Neural cell (in vitro differentiated cells): ENCODE measurements around the gene CASZ1.

Source experiments
- CTCF ChIP-seq: fragments of 450-650 bp; IDR thresholded peaks from 2 replicates; pipeline ENCODE4 v1.5.1; 2014; ENCODE audit warnings: antibody characterized with exemption, mild to moderate bottlenecking, moderate library complexity; ENCODE audit not compliant: poor library complexity, severe bottlenecking
- EP300 ChIP-seq: fragments of 450-650 bp; conservative IDR thresholded peaks from 2 replicates; pipeline ENCODE4 v1.6.1; 2014; ENCODE audit warnings: antibody characterized with exemption, mild to moderate bottlenecking, moderate library complexity; ENCODE audit not compliant: poor library complexity, severe bottlenecking
- EZH2 ChIP-seq: fragments of 200-600, 300-800 bp; shearing (Covaris generic), sonication (generic); IDR thresholded peaks from 2 replicates; pipeline ENCODE4 v1.6.1; 2014; ENCODE audit warnings: antibody characterized with exemption, low read length, borderline replicate concordance, mild to moderate bottlenecking; ENCODE audit not compliant: insufficient read depth, poor library complexity, severe bottlenecking
- POLR2AphosphoS5 ChIP-seq: IDR thresholded peaks from 2 replicates; pipeline ENCODE4 v1.6.1; 2012
- RAD21 ChIP-seq: fragments of 450-650 bp; conservative IDR thresholded peaks from 2 replicates; pipeline ENCODE4 v1.6.1; 2014; ENCODE audit warnings: antibody characterized with exemption, mild to moderate bottlenecking, moderate library complexity
- TAF1 ChIP-seq: IDR thresholded peaks from 2 replicates; pipeline ENCODE4 v1.6.1; 2012; ENCODE audit warnings: low read depth
- TF ChIP-seq, protein P1 (sequence below): IDR thresholded peaks from 2 replicates; pipeline ENCODE4 v1.6.1; 2012; ENCODE audit warnings: borderline replicate concordance

DNA sequence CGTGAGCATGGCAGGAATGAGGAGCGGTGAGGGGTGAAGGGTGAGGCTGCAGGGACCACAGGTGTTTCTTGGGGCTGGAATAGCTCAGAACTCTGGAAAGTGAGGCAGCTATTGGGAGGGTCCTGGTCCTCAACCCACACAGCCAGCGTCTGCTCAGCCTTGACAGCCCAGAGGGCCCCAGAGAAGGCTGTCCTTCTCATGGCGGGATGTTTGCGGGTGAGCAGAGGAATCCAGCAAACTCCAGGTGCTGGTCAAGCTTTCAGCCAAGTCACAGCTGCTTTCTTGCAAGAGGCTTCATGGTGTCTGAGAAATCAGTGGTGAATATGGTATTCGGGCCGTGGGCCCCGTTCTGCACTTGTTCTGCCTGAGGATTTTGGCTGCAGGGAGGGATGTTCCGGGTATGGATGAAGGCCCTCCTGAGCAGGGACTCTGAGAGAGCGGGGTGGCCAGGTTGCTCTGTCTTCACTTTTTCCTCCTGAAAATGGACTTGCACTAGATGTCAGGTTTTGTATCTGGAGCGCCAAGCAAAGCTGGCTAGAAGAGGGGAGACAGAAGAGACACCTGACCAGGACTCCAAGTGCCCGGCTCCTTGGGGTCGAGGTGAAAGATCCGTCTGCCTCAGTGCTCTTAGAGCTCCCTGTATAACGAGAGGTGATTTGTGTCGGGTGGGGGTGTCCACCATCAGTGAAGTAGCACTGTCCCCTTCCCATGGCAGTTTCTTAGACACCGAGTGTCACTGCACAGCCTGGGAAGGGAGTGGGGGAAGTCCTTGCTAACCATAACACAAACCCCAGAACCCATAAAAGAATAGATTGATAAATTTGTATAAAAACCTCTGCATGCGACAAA, 181.8 kb downstream of the CASZ1 start:
- TF ChIP-seq TAF1 = no peak
- TF ChIP-seq CTCF = no peak
- no peak for TF ChIP-seq POLR2AphosphoS5
- TF ChIP-seq RAD21 = no peak
- no peak for TF ChIP-seq EP300
- TF ChIP-seq, protein P1, sequence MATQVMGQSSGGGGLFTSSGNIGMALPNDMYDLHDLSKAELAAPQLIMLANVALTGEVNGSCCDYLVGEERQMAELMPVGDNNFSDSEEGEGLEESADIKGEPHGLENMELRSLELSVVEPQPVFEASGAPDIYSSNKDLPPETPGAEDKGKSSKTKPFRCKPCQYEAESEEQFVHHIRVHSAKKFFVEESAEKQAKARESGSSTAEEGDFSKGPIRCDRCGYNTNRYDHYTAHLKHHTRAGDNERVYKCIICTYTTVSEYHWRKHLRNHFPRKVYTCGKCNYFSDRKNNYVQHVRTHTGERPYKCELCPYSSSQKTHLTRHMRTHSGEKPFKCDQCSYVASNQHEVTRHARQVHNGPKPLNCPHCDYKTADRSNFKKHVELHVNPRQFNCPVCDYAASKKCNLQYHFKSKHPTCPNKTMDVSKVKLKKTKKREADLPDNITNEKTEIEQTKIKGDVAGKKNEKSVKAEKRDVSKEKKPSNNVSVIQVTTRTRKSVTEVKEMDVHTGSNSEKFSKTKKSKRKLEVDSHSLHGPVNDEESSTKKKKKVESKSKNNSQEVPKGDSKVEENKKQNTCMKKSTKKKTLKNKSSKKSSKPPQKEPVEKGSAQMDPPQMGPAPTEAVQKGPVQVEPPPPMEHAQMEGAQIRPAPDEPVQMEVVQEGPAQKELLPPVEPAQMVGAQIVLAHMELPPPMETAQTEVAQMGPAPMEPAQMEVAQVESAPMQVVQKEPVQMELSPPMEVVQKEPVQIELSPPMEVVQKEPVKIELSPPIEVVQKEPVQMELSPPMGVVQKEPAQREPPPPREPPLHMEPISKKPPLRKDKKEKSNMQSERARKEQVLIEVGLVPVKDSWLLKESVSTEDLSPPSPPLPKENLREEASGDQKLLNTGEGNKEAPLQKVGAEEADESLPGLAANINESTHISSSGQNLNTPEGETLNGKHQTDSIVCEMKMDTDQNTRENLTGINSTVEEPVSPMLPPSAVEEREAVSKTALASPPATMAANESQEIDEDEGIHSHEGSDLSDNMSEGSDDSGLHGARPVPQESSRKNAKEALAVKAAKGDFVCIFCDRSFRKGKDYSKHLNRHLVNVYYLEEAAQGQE = no peak
- TF ChIP-seq EZH2 = no peak
